Inflammatory macrophage treated with lipopolysaccharide for 1 hour (primary cell): ENCODE data around the gene DRD1.
A peak's percentile ranks its signal among the peaks of the same experiment; 100 is the strongest.

Source experiments
- DNase-seq, 2 donors: peaks; one replicate each; pipeline ENCODE4 v3.0.0-alpha.2; 2020 to 2022

DRD1 gene

DNA sequence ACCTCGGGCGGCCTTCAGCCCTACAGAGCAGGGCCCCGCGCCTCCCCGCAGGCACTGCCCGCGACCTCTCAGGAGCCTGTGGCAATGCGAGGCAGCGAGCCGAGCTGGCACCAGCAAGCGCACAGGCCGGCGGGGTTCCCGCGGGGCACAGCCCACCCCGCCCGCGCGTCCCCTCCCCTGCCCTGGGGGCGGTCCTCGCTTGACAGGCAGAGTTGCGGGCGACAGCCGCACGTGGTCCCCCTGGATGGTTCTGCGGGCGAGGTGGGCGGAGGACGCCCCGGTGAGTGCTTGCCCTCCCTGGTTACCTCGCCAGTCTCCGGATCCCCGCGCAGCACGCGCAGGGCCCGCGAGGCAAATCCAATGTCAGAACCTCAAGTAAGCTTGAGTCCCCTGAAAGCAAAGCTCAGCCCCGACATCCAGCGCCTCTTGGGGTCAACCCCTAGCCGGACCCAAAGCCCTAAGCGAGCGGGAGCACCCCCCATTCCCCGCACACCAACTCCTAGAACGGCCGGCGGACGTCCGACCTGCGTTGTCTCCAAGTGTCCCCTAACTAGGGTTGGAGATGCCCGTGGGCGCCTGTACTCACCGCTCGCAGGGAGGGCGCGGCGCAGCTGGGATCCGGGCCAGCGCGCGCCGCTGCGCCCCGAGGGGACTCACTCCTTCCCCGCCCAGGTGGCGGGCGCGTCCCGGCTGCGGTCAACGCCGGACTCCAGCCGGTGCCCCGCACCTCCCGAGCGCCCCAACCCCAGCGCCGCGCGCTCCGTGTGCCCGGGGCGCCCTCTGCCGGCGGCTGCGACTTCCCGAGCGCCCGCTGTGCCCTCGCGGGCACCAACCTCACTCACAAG, at the start of gene DRD1:
TSS of gene DRD1 (minus strand) at position 123 of the 845 bp plus-strand sequence. CDS start 1,083 bp downstream, outside the sequence.
- peak in 1 of 2 donors; percentile 28 for DNase-seq

- DNase-seq = no peak
These were observed 49.7 kb upstream of the DRD1 start for GRCh38 chr5:175493726-175494125.

- DNase-seq = no peak
These were observed 49.3 kb upstream of the DRD1 start for GRCh38 chr5:175493260-175493659.

GRCh38 chr5:175491223-175491622, 47.2 kb upstream of the DRD1 start:
- DNase-seq = no peak

GRCh38 chr5:175489693-175490443, 45.9 kb upstream of the DRD1 start:
- DNase-seq = no peak

GRCh38 chr5:175487514-175488222, 43.7 kb upstream of the DRD1 start:
- DNase-seq = no peak

DNA sequence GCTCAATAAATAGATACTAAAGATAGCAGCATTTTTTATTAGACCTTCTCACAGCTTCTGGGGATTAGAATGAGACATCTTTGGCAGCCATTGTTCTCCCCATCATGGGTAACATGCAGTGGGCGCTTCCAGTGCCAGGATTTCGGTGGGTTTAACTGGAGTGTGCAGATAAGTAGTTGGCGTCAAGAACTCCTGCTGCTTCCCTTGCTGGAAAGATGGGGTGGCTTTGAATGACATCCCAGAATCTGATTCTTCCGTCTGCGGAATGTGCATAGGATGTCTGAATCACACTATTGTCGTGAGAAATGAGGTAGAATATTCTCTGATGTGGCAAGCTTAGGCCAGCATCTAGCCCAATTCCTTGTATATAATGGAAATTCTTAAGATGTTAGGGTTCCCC, 41.6 kb upstream of the DRD1 start:
- DNase-seq = no peak

GRCh38 chr5:175484829-175485228, 40.8 kb upstream of the DRD1 start:
- no peak for DNase-seq

- DNase-seq = no peak
These were observed 40.3 kb upstream of the DRD1 start for GRCh38 chr5:175484322-175484721.

- DNase-seq = no peak
These were observed 39.4 kb upstream of the DRD1 start for GRCh38 chr5:175483337-175483736.

GRCh38 chr5:175479125-175479881, 35.3 kb upstream of the DRD1 start:
- no peak for DNase-seq

- DNase-seq = peak; percentile 29 to 73
These were observed 34.6 kb upstream of the DRD1 start, which contains the start of gene SFXN1 for GRCh38 chr5:175478384-175479124. Gene SFXN1, plus strand, starts transcription at chr5:175478560. Its CDS starts 13,544 bp downstream, at chr5:175492104.

DNA sequence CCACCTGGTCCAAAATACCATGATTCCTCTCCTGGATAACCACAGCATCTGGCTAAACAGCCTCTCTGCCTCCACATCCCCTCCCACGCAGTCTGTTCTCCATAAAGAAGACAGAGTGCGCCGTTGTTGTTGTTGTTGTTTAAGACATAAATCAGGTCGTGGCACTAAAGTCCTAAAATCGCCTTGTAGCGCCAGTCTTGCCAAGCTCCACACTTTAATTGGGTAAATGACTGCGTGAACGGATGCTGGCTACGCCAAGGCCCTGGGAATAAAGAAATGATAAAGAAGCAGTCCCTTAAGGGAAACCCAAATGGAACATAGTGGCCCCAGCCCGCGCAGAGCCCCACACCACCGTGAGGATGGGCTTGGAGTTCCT, 34.0 kb upstream of the DRD1 start:
- DNase-seq = no peak

- no peak for DNase-seq
These were observed 33.5 kb upstream of the DRD1 start for GRCh38 chr5:175477440-175477839.

- no peak for DNase-seq
These were observed 31.3 kb upstream of the DRD1 start for GRCh38 chr5:175475248-175475647.

- DNase-seq = no peak
These were observed 28.4 kb upstream of the DRD1 start for GRCh38 chr5:175472378-175472777.

DNA sequence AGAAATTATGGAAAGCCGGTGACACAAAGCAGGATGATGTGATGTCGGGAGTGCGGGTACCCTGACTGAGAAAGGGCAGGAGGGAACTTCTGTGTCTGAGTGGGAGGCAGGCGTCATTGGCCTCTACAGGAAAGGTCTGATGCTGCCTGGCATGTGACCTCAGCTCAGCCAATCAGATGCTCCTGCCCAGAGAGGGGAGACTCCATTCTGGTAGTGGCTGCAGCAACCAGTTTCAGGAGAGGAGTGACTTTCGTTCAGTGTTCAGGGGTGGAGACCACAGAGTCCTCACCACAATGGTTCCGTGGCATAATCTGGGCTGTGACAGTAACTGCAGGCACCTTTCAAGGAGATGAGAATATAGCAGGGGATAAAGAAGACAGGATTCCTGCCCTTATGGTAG, 27.6 kb upstream of the DRD1 start:
- DNase-seq = no peak

DNA sequence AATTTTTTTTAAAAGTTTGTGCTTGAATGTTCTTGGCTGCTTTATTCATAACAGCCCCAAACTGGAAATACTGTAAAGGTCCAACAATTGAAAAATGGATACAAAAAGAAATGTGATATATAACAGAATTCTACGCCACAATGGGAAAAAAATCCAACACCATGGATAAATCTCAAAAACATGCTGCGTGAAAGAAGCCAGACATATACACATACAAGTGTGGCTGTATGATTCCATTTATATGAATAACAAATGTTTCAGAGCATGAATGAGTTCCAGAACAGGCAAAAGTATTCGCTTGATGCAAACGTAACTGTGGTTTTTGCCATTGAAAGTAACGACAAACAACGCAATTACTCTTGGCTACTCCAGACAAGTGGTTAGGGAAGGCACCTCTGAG, 27.2 kb upstream of the DRD1 start:
- DNase-seq = no peak

- no peak for DNase-seq
These were observed 26.8 kb upstream of the DRD1 start for GRCh38 chr5:175470781-175471180.

- DNase-seq = no peak
These were observed 25.9 kb upstream of the DRD1 start for GRCh38 chr5:175469916-175470315.

DNA sequence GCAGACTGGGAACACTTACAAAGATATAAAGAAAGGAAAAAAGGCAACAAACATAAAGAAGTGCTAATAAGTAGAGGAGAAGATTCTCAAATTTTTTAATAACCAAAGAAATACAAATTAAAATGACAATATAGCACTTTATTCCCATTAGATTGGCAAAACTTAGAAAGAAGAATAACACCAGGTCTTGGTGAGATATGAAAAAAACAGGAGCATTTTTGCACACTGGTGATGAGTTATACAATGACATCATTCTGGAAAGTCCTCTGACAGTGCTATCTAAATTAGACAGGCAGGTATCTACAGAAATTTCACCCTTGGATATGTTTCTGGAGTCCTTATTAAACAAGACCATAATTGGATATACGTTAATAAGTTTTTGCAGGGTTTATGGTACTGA, 24.9 kb upstream of the DRD1 start:
- DNase-seq = no peak
